K562 (cell line): ENCODE measurements around the gene KHSRP. TPM values are rescaled to one million over a fixed set of nuclear protein-coding genes. Genes with fewer than 3 reads are reported as not detected.

Experiments used
- CEBPB ChIP-seq: fragments of 450-650 bp; IDR thresholded peaks from 2 replicates; pipeline ENCODE4 v1.6.1; 2016; ENCODE audit warnings: missing genetic modification characterization, missing compliant biosample characterization
- FOXK2 ChIP-seq, 2 experiments: fragments of 450-650 bp; IDR thresholded peaks in 1 of 2; conservative IDR thresholded peaks in 1 of 2; 2 replicates each; pipeline ENCODE4 v1.6.1; 2016; ENCODE audit warnings: low read depth in 2 of 2, mild to moderate bottlenecking in 1 of 2
- HDAC1 ChIP-seq, 2 experiments: fragments of 450-650 bp; IDR thresholded peaks; 2 replicates each; pipeline ENCODE4 v1.6.1; 2016 to 2017; ENCODE audit warnings: inconsistent platforms in 1 of 2, mild to moderate bottlenecking in 1 of 2, moderate library complexity in 1 of 2
- KAT7 ChIP-seq: sonication (generic); formaldehyde crosslinking; IDR thresholded peaks from 2 replicates; pipeline ENCODE4 v1.8.0; 2022; ENCODE audit warnings: missing genetic modification reagents, mild to moderate bottlenecking, borderline replicate concordance
- MCM3 ChIP-seq: fragments of 450-650 bp; IDR thresholded peaks from 2 replicates; pipeline ENCODE4 v1.6.1; 2016
- MTA2 ChIP-seq: fragments of 450-650 bp; IDR thresholded peaks from 2 replicates; pipeline ENCODE4 v1.6.1; 2016; ENCODE audit warnings: low read depth
- NRF1 ChIP-seq, 2 experiments: fragments of 450-650 bp; IDR thresholded peaks in 1 of 2; conservative IDR thresholded peaks in 1 of 2; 2 replicates each; pipeline ENCODE4 v1.6.1; 2014; ENCODE audit warnings: mild to moderate bottlenecking in 2 of 2
- PCBP1 ChIP-seq: fragments of 200-400 bp; formaldehyde crosslinking; IDR thresholded peaks from 2 replicates; pipeline ENCODE4 v1.6.1; 2018; ENCODE audit warnings: mild to moderate bottlenecking, low read depth, low read length; ENCODE audit not compliant: poor library complexity, severe bottlenecking
- PHB2 ChIP-seq: fragments of 450-650 bp; IDR thresholded peaks from 2 replicates; pipeline ENCODE4 v1.6.1; 2017; ENCODE audit warnings: low read depth
- PYGO2 ChIP-seq: fragments of 450-650 bp; IDR thresholded peaks from 2 replicates; pipeline ENCODE4 v1.6.1; 2016; ENCODE audit warnings: mild to moderate bottlenecking, missing genetic modification characterization, moderate library complexity, missing compliant biosample characterization
- RBBP5 ChIP-seq: fragments of 200-600 bp; sonication (generic); IDR thresholded peaks from 2 replicates; pipeline ENCODE4 v1.6.1; 2012; ENCODE audit warnings: borderline replicate concordance, mild to moderate bottlenecking, low read length, control low read depth, inconsistent platforms; ENCODE audit not compliant: insufficient read depth, poor library complexity, severe bottlenecking
- SAFB2 ChIP-seq: fragments of 200-400 bp; formaldehyde crosslinking; IDR thresholded peaks from 2 replicates; pipeline ENCODE4 v1.6.1; 2018; ENCODE audit warnings: borderline replicate concordance, low read length, low read depth, moderate library complexity; ENCODE audit not compliant: severe bottlenecking
- ZKSCAN8 ChIP-seq: fragments of 200-800 bp; sonication (Bioruptor generic); IDR thresholded peaks from 2 replicates; pipeline ENCODE4 v1.6.1; 2016; ENCODE audit warnings: missing genetic modification characterization, missing compliant biosample characterization
- ZNF146 ChIP-seq: IDR thresholded peaks from one replicate; pipeline ENCODE4 v1.6.1; 2018; ENCODE audit warnings: missing compliant biosample characterization; ENCODE audit not compliant: unreplicated experiment
- ZNF212 ChIP-seq: fragments of 450-650 bp; formaldehyde crosslinking; IDR thresholded peaks from 2 replicates; pipeline ENCODE4 v1.4.0; 2020; ENCODE audit warnings: mild to moderate bottlenecking
- ZNF217 ChIP-seq: sonication (generic); formaldehyde crosslinking; IDR thresholded peaks from 2 replicates; pipeline ENCODE4 v1.8.0; 2022; ENCODE audit warnings: mild to moderate bottlenecking, missing genetic modification reagents
- ZNF445 ChIP-seq: fragments of 250-450 bp; sonication (Bioruptor Pico); IDR thresholded peaks from 2 replicates; pipeline ENCODE4 v1.4.0; 2020; ENCODE audit warnings: low read depth, mild to moderate bottlenecking, moderate library complexity
- ZNF551 ChIP-seq: fragments of 250-450 bp; sonication (Bioruptor Pico); IDR thresholded peaks from 2 replicates; pipeline ENCODE4 v1.5.0; 2021; ENCODE audit warnings: mild to moderate bottlenecking, moderate library complexity
- polyA plus RNA-seq, 8 experiments: library from polyadenylated mRNA; depleted of rRNA in 4 of 8; stranded (reverse) in 5 of 8; unstranded in 3 of 8; fragments of >200 nt; fragmentation: Nextera tagmentation in 2 of 8; fragmentation: Illumina TruSeq in 1 of 8; extraction: Ambion mirVana in 2 of 8; extraction: Trizol in 1 of 8; gene quantifications; 2 replicates each; pipeline versions ENCODE4 v1.2.1 to v1.2.3, GENCODE V29; 2011 to 2014; ENCODE audit warnings: inconsistent platforms in 1 of 8, missing spikeins in 1 of 8
- total RNA-seq, 7 experiments: library from RNA; depleted of rRNA in 6 of 7; stranded (reverse); fragments of >200 nt in 6 of 7; fragmentation: Illumina TruSeq in 2 of 7; extraction: Trizol in 2 of 7; gene quantifications; 2 replicates each; pipeline versions ENCODE4 v1.2.1 to v1.2.3, GENCODE V29; 2011 to 2021; ENCODE audit warnings: low replicate concordance in 1 of 7
- TF ChIP-seq, protein P1 (sequence below): fragments of 250-450 bp; sonication (Bioruptor Pico); IDR thresholded peaks from 2 replicates; pipeline ENCODE4 v1.5.1; 2021; ENCODE audit warnings: mild to moderate bottlenecking
- TF ChIP-seq, protein P2 (sequence below): fragments of 450-650 bp; IDR thresholded peaks from 2 replicates; pipeline ENCODE4 v1.6.1; 2018; ENCODE audit not compliant: partially characterized antibody
- TF ChIP-seq, protein P3 (sequence below): fragments of 250-450 bp; sonication (Bioruptor Pico); IDR thresholded peaks from 2 replicates; pipeline ENCODE4 v1.5.0; 2021

KHSRP gene
- total and polyA plus RNA-seq, 9 of the 15 experiments (the other 6 are each of a cell fraction or from before 2014, with no cell fraction given): 4.2 to 564 (median 139) TPM

DNA sequence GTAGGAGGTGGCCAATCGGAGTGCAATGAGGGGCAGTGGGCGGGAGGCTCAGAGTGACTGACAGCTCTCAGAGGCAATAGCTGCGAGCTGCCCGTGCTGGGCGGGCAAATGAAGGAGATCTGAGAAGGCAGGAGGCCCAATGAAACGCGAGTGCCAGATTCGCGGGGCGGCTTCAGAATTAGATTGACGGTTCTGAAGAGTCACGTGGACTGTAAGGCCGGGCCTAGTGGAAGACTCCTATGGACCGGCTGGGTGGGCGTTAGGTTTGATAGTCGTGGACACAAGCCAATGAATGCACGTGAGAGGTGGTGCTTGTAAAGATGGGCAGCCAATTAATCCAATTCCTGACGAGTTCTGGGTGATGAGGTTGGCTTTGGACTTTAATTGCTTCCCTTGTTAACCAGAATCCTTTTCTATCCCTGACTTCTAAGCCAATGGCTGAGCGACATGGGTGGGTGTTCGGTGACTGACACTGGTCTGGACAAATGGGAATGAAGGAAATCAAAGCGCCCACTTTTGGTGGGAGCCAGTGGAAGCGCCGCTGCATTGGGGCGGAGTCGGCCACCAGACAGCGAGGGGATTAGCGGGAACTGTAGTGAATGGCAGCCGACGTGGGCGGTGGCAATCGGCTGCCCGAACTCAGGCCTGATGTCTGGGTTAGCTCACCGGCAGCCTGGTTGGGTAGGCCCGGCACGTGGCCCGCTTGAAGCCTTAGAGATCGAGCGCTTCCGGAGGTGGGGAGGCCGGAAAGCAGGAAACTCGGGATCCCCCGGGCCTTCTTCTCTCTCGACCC is 524 bp upstream of the KHSRP start (continued):
- TF ChIP-seq PCBP1: no peak
- TF ChIP-seq, protein P1, sequence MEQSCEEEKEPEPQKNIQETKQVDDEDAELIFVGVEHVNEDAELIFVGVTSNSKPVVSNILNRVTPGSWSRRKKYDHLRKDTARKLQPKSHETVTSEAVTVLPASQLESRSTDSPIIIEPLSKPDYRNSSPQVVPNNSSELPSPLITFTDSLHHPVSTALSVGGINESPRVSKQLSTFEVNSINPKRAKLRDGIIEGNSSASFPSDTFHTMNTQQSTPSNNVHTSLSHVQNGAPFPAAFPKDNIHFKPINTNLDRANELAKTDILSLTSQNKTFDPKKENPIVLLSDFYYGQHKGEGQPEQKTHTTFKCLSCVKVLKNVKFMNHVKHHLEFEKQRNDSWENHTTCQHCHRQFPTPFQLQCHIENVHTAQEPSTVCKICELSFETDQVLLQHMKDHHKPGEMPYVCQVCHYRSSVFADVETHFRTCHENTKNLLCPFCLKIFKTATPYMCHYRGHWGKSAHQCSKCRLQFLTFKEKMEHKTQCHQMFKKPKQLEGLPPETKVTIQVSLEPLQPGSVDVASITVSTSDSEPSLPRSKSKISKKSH: no peak
- no peak for TF ChIP-seq ZNF551 (CRISPR knock-in tag)
- peak; percentile 74 to 77 for TF ChIP-seq NRF1 (conservative IDR thresholded peaks at IDR 0.05 in 1 of 2, IDR thresholded peaks at IDR 0.05 in 1 of 2)
- no peak for TF ChIP-seq CEBPB (tag)
- TF ChIP-seq MCM3: no peak
- TF ChIP-seq KAT7 (CRISPR knock-in tag): peak; percentile 84; the same call in 1 of the 2 replicates
- TF ChIP-seq HDAC1 (IDR thresholded peaks at IDR 0.05): no peak
- no peak for TF ChIP-seq ZNF445 (CRISPR knock-in tag)
- TF ChIP-seq, protein P2, sequence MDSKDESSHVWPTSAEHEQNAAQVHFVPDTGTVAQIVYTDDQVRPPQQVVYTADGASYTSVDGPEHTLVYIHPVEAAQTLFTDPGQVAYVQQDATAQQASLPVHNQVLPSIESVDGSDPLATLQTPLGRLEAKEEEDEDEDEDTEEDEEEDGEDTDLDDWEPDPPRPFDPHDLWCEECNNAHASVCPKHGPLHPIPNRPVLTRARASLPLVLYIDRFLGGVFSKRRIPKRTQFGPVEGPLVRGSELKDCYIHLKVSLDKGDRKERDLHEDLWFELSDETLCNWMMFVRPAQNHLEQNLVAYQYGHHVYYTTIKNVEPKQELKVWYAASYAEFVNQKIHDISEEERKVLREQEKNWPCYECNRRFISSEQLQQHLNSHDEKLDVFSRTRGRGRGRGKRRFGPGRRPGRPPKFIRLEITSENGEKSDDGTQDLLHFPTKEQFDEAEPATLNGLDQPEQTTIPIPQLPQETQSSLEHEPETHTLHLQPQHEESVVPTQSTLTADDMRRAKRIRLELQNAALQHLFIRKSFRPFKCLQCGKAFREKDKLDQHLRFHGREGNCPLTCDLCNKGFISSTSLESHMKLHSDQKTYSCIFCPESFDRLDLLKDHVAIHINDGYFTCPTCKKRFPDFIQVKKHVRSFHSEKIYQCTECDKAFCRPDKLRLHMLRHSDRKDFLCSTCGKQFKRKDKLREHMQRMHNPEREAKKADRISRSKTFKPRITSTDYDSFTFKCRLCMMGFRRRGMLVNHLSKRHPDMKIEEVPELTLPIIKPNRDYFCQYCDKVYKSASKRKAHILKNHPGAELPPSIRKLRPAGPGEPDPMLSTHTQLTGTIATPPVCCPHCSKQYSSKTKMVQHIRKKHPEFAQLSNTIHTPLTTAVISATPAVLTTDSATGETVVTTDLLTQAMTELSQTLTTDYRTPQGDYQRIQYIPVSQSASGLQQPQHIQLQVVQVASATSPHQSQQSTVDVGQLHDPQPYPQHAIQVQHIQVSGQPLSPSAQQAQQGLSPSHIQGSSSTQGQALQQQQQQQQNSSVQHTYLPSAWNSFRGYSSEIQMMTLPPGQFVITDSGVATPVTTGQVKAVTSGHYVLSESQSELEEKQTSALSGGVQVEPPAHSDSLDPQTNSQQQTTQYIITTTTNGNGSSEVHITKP: peak; percentile 68
- TF ChIP-seq ZNF146 (CRISPR knock-in tag): no peak
- no peak for TF ChIP-seq PYGO2 (tag)
- TF ChIP-seq ZNF217 (CRISPR knock-in tag): 0 out of 2 replicates have a peak, but pooled peaks have one; percentile 15
- no peak for TF ChIP-seq MTA2
- TF ChIP-seq ZKSCAN8 (CRISPR knock-in tag): no peak
- no peak for TF ChIP-seq SAFB2
- no peak for TF ChIP-seq PHB2
- TF ChIP-seq FOXK2 (conservative IDR thresholded peaks at IDR 0.05 in 1 of 2, IDR thresholded peaks at IDR 0.05 in 1 of 2; ENCODE audit: low read depth in 2 of 2): peak in 1 of 2 experiments; percentile 87; a peak in 3 of 4 replicates
- TF ChIP-seq ZNF212 (CRISPR knock-in tag): 0 out of 2 replicates have a peak, but pooled peaks have one; percentile 10
- TF ChIP-seq, protein P3, sequence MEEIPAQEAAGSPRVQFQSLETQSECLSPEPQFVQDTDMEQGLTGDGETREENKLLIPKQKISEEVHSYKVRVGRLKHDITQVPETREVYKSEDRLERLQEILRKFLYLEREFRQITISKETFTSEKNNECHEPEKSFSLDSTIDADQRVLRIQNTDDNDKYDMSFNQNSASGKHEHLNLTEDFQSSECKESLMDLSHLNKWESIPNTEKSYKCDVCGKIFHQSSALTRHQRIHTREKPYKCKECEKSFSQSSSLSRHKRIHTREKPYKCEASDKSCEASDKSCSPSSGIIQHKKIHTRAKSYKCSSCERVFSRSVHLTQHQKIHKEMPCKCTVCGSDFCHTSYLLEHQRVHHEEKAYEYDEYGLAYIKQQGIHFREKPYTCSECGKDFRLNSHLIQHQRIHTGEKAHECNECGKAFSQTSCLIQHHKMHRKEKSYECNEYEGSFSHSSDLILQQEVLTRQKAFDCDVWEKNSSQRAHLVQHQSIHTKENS (CRISPR knock-in tag): no peak
- TF ChIP-seq RBBP5: peak; percentile 54
